B cell (primary cell): ENCODE data around the gene AP1M1. TPM values are rescaled to one million over a fixed set of nuclear protein-coding genes. Genes with fewer than 3 reads are reported as not detected.

ENCODE experiments used
- ATAC-seq: fragments of 200-7000 bp; cut with Tn5 transposase; one replicate; pipeline ENCODE4 v1.10.0; 2021; ENCODE audit warnings: low read depth, mild to moderate bottlenecking, moderate number of reproducible peaks, moderate library complexity
- CTCF ChIA-PET: fragments of 350-600 bp; sonication (Branson Sonifier 250); formaldehyde crosslinking; loops from one replicate; lab custom pipeline; 2021; ENCODE audit warnings: antibody characterized with exemption, inconsistent platforms; lab: Charles Lee
- POLR2A ChIA-PET: fragments of 350-600 bp; sonication (Branson Sonifier 250); formaldehyde crosslinking; loops from one replicate; lab custom pipeline; 2021; ENCODE audit warnings: antibody characterized with exemption; lab: Charles Lee
- DNase-seq: peaks from one replicate; pipeline ENCODE4 v3.0.0; 2013
- H2AFZ ChIP-seq: 2 replicates; pipeline ENCODE4 v1.6.1; 2012; ENCODE audit warnings: mild to moderate bottlenecking, low read depth, low read length; ENCODE audit not compliant: insufficient read depth, poor library complexity, severe bottlenecking
- H3K27ac ChIP-seq, 2 donors: 1 replicate in 1 of 2; 2 replicates in 1 of 2; pipeline ENCODE4 v1.5.1; 2012 to 2013; ENCODE audit warnings: low read length in 2 of 2, mild to moderate bottlenecking in 2 of 2, moderate library complexity in 1 of 2
- H3K27me3 ChIP-seq, 4 experiments: fragments of 200-600 bp in 1 of 4; sonication (generic) in 1 of 4; replicated peaks in 1 of 4; 1 replicate in 2 of 4; 2 replicates in 2 of 4; pipeline versions ENCODE4 v1.6.1 to v1.7.0; 2013 to 2016; ENCODE audit warnings: low read length in 3 of 4, mild to moderate bottlenecking in 2 of 4, mixed read lengths in 1 of 4, moderate library complexity in 1 of 4; ENCODE audit not compliant: insufficient read depth in 4 of 4, control insufficient read depth in 3 of 4; ENCODE audit errors: control extremely low read depth in 1 of 4
- H3K36me3 ChIP-seq, 2 experiments: replicated peaks in 1 of 2; 1 replicate in 1 of 2; 2 replicates in 1 of 2; pipeline versions ENCODE4 v1.6.1 to v1.7.1; 2013; ENCODE audit warnings: low read length in 1 of 2; ENCODE audit not compliant: insufficient read depth in 2 of 2, control insufficient read depth in 1 of 2; ENCODE audit errors: control extremely low read depth in 1 of 2, extremely low read depth in 1 of 2
- H3K4me1 ChIP-seq, 2 donors: fragments of 200-600 bp in 1 of 2; sonication (generic) in 1 of 2; 1 replicate in 1 of 2; 2 replicates in 1 of 2; pipeline versions ENCODE4 v1.5.1 to v1.6.1; 2013 to 2017; ENCODE audit warnings: low read length in 2 of 2; ENCODE audit not compliant: control insufficient read depth in 2 of 2, insufficient read depth in 2 of 2
- H3K4me2 ChIP-seq: replicated peaks from 2 replicates; pipeline ENCODE3; 2012; ENCODE audit warnings: mild to moderate bottlenecking, low read depth, low read length; ENCODE audit not compliant: poor library complexity, severe bottlenecking
- H3K4me3 ChIP-seq, 5 experiments: fragments of 200-600 bp in 1 of 5; sonication (generic) in 1 of 5; 1 replicate in 3 of 5; 2 replicates in 2 of 5; pipeline versions ENCODE4 v1.5.1 to v1.7.0; 2011 to 2016; ENCODE audit warnings: low read length in 4 of 5, mild to moderate bottlenecking in 4 of 5, low read depth in 2 of 5, control low read depth in 1 of 5, moderate library complexity in 1 of 5; ENCODE audit not compliant: insufficient read depth in 1 of 5; ENCODE audit errors: control extremely low read depth in 1 of 5, extremely low read depth in 1 of 5
- H3K79me2 ChIP-seq: fragments of 200-600 bp; sonication (generic); one replicate; pipeline ENCODE4 v1.6.0; 2016; ENCODE audit warnings: low read length; ENCODE audit not compliant: control insufficient read depth, insufficient read depth
- H3K9ac ChIP-seq: fragments of 200-600 bp; sonication (generic); 2 replicates; pipeline ENCODE4 v1.6.1; 2017; ENCODE audit warnings: mild to moderate bottlenecking, low read length, moderate library complexity
- H3K9me3 ChIP-seq, 3 donors: one replicate each; pipeline versions ENCODE4 v1.6.1 to v1.7.1; 2013; ENCODE audit warnings: low read length in 2 of 3; ENCODE audit not compliant: control insufficient read depth in 2 of 3, insufficient read depth in 1 of 3; ENCODE audit errors: control extremely low read depth in 1 of 3
- H4K20me1 ChIP-seq: 2 replicates; pipeline ENCODE4 v1.6.0; 2012; ENCODE audit warnings: mild to moderate bottlenecking, low read length; ENCODE audit not compliant: insufficient read depth, control insufficient read depth, poor library complexity, severe bottlenecking
- H3K27ac Mint-ChIP-seq: one replicate; pipeline ENCODE4 v1.8.0; 2021; ENCODE audit warnings: mixed read lengths
- H3K27me3 Mint-ChIP-seq: one replicate; pipeline ENCODE4 v1.8.0; 2021; ENCODE audit warnings: mixed read lengths
- H3K4me1 Mint-ChIP-seq: one replicate; pipeline ENCODE4 v1.8.0; 2021; ENCODE audit warnings: mixed read lengths
- H3K4me3 Mint-ChIP-seq: one replicate; pipeline ENCODE4 v1.8.0; 2021; ENCODE audit warnings: mixed read lengths
- H3K9me3 Mint-ChIP-seq: one replicate; pipeline ENCODE4 v1.8.0; 2022; ENCODE audit warnings: mixed read lengths; ENCODE audit not compliant: insufficient read depth
- EZH2 ChIP-seq: IDR thresholded peaks from 2 replicates; pipeline ENCODE4 v1.6.1; 2012; ENCODE audit warnings: borderline replicate concordance, low read depth, mild to moderate bottlenecking, moderate library complexity, low read length; ENCODE audit not compliant: insufficient read depth, poor library complexity, severe bottlenecking
- WGBS: methylation state at CpG from one replicate; pipeline ENCODE4 v1.1.5; 2013; ENCODE audit warnings: missing lambda C conversion rate; ENCODE audit not compliant: insufficient coverage; 5-methylcytosine and 5-hydroxymethylcytosine counted together
- intact Hi-C: fragments of 100-400 bp; cut with micrococcal nuclease; formaldehyde crosslinking; loops from one replicate; pipeline ENCODE4 v1.10.0; 2022
- polyA plus RNA-seq: library from polyadenylated mRNA; depleted of rRNA; stranded (reverse); fragments of >200 nt; gene quantifications from 2 replicates; pipeline ENCODE4 v1.2.3, GENCODE V29; 2012
- total RNA-seq, 2 donors: library from RNA; stranded (reverse); fragments of 120-200 nt in 1 of 2; gene quantifications; 1 replicate in 1 of 2; 2 replicates in 1 of 2; pipeline versions ENCODE4 v1.2.3 to v1.2.4, GENCODE V29; 2013 to 2022
- TF ChIP-seq, protein P1 (sequence below): fragments of 200-600 bp; IDR thresholded peaks from one replicate; pipeline ENCODE4 v1.8.0; 2022; ENCODE audit warnings: antibody characterized with exemption, mild to moderate bottlenecking

The AP1M1 gene
- total and polyA plus RNA-seq, 2 donors (not counting 1 experiment from before 2014, with no cell fraction given), result 77.8 to 102 TPM

DNA sequence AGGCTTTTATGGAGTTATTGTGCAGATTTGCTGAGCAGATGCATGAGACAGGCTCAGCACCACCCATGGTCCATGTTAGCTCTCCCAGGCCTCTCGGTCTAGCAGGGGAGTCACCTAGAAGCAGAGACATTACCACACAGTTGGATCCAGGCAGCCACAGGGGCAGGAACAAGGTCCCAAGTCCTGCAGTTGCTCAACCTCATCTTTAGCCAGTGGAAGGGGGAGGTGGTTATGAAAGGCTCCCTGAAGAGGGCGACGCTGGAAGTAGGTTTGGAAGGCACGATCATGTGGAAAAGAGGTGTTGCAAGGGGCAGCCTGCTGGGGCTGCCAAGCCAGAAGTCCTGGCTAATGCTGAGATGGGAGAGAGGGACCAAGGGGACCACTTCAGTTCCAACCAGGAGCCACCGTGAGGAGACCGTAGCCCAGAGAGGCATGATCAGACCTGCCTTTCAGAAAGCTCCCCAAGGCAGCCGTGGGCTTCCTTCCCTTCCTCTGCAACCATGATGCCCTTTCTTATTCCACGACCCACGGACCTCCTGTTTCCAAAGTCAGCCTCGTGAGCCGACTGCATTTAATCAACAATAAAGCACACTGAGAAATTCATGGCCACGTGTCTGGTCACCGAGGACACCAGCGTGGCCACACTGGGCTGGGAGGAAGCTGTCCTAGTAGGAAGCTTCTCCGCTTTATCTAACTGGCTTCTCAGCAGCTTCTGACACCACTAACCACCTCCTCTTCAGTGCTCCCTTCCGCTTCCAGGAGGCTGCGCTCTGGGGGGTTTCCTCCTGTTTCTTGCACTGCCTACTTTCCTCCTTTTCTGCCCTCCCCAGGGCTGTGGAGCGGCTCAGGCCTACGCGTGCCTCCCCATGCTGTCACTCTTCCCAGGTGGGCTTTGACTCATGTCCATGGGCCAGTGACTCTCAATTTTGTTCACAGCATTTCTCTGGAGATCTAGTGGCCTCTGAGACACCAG, 2.6 kb downstream of the AP1M1 start:
- Histone ChIP-seq H2AFZ (no peak overlapping the region), H3K4me1 (peaks cover 18 to 39% of the 10 kb centered on the region in 2 donors), H4K20me1 (peaks cover 57% of the 10 kb centered on the region), H3K9ac (no peak overlapping the region), H3K4me3 (no peak overlapping the region), H3K9me3 (no peaks in the 10 kb centered on the region), H3K4me2 (no peak overlapping the region), H3K79me2 (peaks cover 74% of the 10 kb centered on the region), H3K27ac (no peak overlapping the region), H3K36me3 (peaks cover 0 to 34% of the 10 kb centered on the region in 2 experiments), H3K27me3 (no peaks in the 10 kb centered on the region)
- Mint-ChIP-seq H3K9me3 (no peaks in the 10 kb centered on the region), H3K27ac (peak overlapping the region; percentile 54), H3K4me1 (peaks cover 46% of the 10 kb centered on the region), H3K4me3 (peak overlapping the region; percentile 40), H3K27me3 (no peaks in the 10 kb centered on the region)
- TF ChIP-seq, protein P1, sequence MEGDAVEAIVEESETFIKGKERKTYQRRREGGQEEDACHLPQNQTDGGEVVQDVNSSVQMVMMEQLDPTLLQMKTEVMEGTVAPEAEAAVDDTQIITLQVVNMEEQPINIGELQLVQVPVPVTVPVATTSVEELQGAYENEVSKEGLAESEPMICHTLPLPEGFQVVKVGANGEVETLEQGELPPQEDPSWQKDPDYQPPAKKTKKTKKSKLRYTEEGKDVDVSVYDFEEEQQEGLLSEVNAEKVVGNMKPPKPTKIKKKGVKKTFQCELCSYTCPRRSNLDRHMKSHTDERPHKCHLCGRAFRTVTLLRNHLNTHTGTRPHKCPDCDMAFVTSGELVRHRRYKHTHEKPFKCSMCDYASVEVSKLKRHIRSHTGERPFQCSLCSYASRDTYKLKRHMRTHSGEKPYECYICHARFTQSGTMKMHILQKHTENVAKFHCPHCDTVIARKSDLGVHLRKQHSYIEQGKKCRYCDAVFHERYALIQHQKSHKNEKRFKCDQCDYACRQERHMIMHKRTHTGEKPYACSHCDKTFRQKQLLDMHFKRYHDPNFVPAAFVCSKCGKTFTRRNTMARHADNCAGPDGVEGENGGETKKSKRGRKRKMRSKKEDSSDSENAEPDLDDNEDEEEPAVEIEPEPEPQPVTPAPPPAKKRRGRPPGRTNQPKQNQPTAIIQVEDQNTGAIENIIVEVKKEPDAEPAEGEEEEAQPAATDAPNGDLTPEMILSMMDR, result no peak
- WGBS, result 92% methylated on average over 20 of the region's 20 CpGs
- CTCF ChIA-PET, result interaction anchor here (1.5 kb wide), 1 partner anchor 15 kb away, joined by 5 read pairs; the partner anchor contains the start of gene FAM32A
- DNase-seq (no peak), ATAC-seq (no peak)
- intact Hi-C loops, result no loop called here
- POLR2A ChIA-PET, result no interaction called here

DNA sequence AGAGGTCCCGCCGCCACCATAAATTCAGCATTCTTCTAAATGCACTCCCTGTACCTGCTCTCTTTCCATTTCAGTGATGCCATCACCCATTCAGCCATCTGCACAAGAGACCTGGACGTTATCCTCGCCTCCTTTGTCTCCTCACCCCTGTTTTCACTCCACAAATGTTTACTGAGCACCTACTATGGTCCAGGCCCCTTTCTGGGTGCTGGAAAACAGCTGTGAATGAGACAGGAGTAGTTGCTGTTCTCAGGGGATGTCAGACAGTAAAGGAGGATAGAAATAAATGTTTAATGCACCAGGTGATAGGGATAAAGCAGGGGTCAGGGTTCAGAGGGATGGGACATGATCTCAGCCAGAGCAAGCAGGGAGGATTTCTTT, 3.3 kb downstream of the AP1M1 start:
- peaks cover 0 to 40% of the 10 kb centered on the region in 2 experiments for H3K36me3 ChIP-seq
- H3K4me3 Mint-ChIP-seq, result no peak overlapping the region

More for the DNA sequence above, 3.3 kb downstream of the AP1M1 start:
- Histone ChIP-seq H3K4me1 (peaks cover 18 to 39% of the 10 kb centered on the region in 2 donors), H3K9ac (no peak overlapping the region), H3K9me3 (no peaks in the 10 kb centered on the region), H2AFZ (no peak overlapping the region), H4K20me1 (peaks cover 59% of the 10 kb centered on the region), H3K27me3 (no peaks in the 10 kb centered on the region), H3K27ac (no peak overlapping the region), H3K4me3 (no peak overlapping the region), H3K4me2 (no peak overlapping the region), H3K79me2 (peaks cover 75% of the 10 kb centered on the region)
- no peak for DNase-seq
- POLR2A ChIA-PET, result no interaction called here
- intact Hi-C loops, result no loop called here
- CTCF ChIA-PET, result no interaction called here
- no peaks in the 10 kb centered on the region for H3K9me3 Mint-ChIP-seq
- peaks cover 46% of the 10 kb centered on the region for H3K4me1 Mint-ChIP-seq
- WGBS, result 94% methylated on average over 2 of the region's 4 CpGs
- H3K27ac Mint-ChIP-seq, result no peak overlapping the region
- no peak for TF ChIP-seq EZH2
- TF ChIP-seq, protein P1, result no peak
- ATAC-seq, result no peak
- no peaks in the 10 kb centered on the region for H3K27me3 Mint-ChIP-seq
